K562 (cell line): ENCODE data around the gene NAP1L1. TPM values are rescaled to one million over a fixed set of nuclear protein-coding genes. Genes with fewer than 3 reads are reported as not detected.

Experiments
- ARID4B ChIP-seq: sonication (generic); formaldehyde crosslinking; IDR thresholded peaks from 2 replicates; pipeline ENCODE4 v1.8.0; 2022; ENCODE audit warnings: mild to moderate bottlenecking, missing genetic modification reagents
- ARNT ChIP-seq, 2 experiments: fragments of 450-650 bp; IDR thresholded peaks; 2 replicates each; pipeline ENCODE4 v1.6.1; 2016; ENCODE audit warnings: mild to moderate bottlenecking in 1 of 2
- BACH1 ChIP-seq: fragments of 200-800 bp; sonication (Bioruptor generic); IDR thresholded peaks from 2 replicates; pipeline ENCODE4 v1.6.1; 2016; ENCODE audit warnings: missing genetic modification characterization, missing compliant biosample characterization
- CBFA2T3 ChIP-seq: fragments of 450-650 bp; IDR thresholded peaks from 2 replicates; pipeline ENCODE4 v1.6.1; 2017
- POLR2AphosphoS5 ChIP-seq: IDR thresholded peaks from 2 replicates; pipeline ENCODE4 v1.6.1; 2011; ENCODE audit warnings: mild to moderate bottlenecking, low read depth, low read length, moderate library complexity; ENCODE audit not compliant: control insufficient read depth, insufficient read depth
- POLR2G ChIP-seq: fragments of 200-400 bp; formaldehyde crosslinking; IDR thresholded peaks from 2 replicates; pipeline ENCODE4 v1.6.1; 2017; ENCODE audit warnings: low read depth, mild to moderate bottlenecking, antibody characterized with exemption, low read length, moderate library complexity
- SMC3 ChIP-seq: conservative IDR thresholded peaks from 2 replicates; pipeline ENCODE4 v1.6.1; 2011; ENCODE audit warnings: low read depth, low read length, improper control_type of control experiment; ENCODE audit not compliant: insufficient read depth
- TSHZ1 ChIP-seq: fragments of 250-450 bp; sonication (Bioruptor Pico); IDR thresholded peaks from 2 replicates; pipeline ENCODE4 v1.4.0; 2020; ENCODE audit warnings: mild to moderate bottlenecking, moderate library complexity
- ZNF146 ChIP-seq: IDR thresholded peaks from one replicate; pipeline ENCODE4 v1.6.1; 2018; ENCODE audit warnings: missing compliant biosample characterization; ENCODE audit not compliant: unreplicated experiment
- polyA plus RNA-seq, 8 experiments: library from polyadenylated mRNA; depleted of rRNA in 4 of 8; stranded (reverse) in 5 of 8; unstranded in 3 of 8; fragments of >200 nt; fragmentation: Nextera tagmentation in 2 of 8; fragmentation: Illumina TruSeq in 1 of 8; extraction: Ambion mirVana in 2 of 8; extraction: Trizol in 1 of 8; gene quantifications; 2 replicates each; pipeline versions ENCODE4 v1.2.1 to v1.2.3, GENCODE V29; 2011 to 2014; ENCODE audit warnings: inconsistent platforms in 1 of 8, missing spikeins in 1 of 8
- total RNA-seq, 7 experiments: library from RNA; depleted of rRNA in 6 of 7; stranded (reverse); fragments of >200 nt in 6 of 7; fragmentation: Illumina TruSeq in 2 of 7; extraction: Trizol in 2 of 7; gene quantifications; 2 replicates each; pipeline versions ENCODE4 v1.2.1 to v1.2.3, GENCODE V29; 2011 to 2021; ENCODE audit warnings: low replicate concordance in 1 of 7
- TF ChIP-seq, protein P1 (sequence below), 2 experiments: fragments of 200-800 bp in 1 of 2; sonication (Bioruptor generic) in 1 of 2; sonication (generic) in 1 of 2; formaldehyde crosslinking in 1 of 2; IDR thresholded peaks in 1 of 2; conservative IDR thresholded peaks in 1 of 2; 2 replicates each; pipeline versions ENCODE4 v1.5.0 to v1.6.1; 2016 to 2020; ENCODE audit warnings: missing compliant biosample characterization in 1 of 2, missing genetic modification characterization in 1 of 2, missing genetic modification reagents in 1 of 2
- TF ChIP-seq, protein P2 (sequence below): sonication (generic); IDR thresholded peaks from 2 replicates; pipeline ENCODE4 v1.6.1; 2016
- TF ChIP-seq, protein P3 (sequence below): fragments of 450-650 bp; IDR thresholded peaks from 2 replicates; pipeline ENCODE4 v1.6.1; 2016; ENCODE audit warnings: missing biosample characterization, missing genetic modification characterization
- TF ChIP-seq, protein P4 (sequence below), 2 experiments: fragments of 450-650 bp; IDR thresholded peaks; 2 replicates each; pipeline ENCODE4 v1.6.1; 2016

Gene NAP1L1
- total and polyA plus RNA-seq, 9 of the 15 experiments (the other 6 are each of a cell fraction or from before 2014, with no cell fraction given) = 287 to 747 (median 450) TPM

DNA sequence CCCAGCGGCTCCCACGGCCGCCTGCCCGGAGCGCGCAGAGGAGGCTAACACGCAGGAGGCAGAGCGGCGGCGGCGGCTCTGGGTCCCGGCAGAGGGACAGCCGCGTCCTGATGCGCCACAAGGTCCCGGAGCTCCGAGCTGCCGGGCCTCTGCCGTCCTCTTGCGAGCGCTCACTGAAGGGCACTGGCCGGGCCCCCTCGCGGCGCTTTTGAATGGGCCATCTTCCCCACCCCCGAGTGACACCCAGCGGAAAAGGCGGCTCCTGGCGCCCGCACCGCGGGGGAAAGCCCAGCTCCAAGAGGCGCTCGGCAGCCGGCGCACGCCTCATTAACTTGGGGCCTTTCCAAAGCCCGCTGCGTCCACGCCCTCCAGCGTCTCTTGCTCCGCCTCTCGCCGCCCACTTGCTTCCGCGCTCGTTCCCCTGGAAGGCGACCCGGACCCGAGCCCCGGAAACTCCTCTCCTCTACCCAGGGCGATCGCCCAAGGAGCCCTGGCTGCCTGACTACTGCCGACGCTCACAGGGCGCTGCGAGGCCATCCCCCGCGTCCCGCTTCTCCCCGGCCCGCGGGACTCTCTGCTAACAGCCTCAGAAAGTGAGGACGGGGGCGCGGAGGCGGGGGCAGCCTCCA, 53.0 kb downstream of the NAP1L1 start, which contains the start of gene PHLDA1 (continued):
- TF ChIP-seq, protein P1, sequence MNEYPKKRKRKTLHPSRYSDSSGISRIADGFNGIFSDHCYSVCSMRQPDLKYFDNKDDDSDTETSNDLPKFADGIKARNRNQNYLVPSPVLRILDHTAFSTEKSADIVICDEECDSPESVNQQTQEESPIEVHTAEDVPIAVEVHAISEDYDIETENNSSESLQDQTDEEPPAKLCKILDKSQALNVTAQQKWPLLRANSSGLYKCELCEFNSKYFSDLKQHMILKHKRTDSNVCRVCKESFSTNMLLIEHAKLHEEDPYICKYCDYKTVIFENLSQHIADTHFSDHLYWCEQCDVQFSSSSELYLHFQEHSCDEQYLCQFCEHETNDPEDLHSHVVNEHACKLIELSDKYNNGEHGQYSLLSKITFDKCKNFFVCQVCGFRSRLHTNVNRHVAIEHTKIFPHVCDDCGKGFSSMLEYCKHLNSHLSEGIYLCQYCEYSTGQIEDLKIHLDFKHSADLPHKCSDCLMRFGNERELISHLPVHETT (CRISPR knock-in tag; conservative IDR thresholded peaks at IDR 0.05 in 1 of 2, IDR thresholded peaks at IDR 0.05 in 1 of 2) = no peak
- TF ChIP-seq, protein P2, sequence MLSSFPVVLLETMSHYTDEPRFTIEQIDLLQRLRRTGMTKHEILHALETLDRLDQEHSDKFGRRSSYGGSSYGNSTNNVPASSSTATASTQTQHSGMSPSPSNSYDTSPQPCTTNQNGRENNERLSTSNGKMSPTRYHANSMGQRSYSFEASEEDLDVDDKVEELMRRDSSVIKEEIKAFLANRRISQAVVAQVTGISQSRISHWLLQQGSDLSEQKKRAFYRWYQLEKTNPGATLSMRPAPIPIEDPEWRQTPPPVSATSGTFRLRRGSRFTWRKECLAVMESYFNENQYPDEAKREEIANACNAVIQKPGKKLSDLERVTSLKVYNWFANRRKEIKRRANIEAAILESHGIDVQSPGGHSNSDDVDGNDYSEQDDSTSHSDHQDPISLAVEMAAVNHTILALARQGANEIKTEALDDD = no peak
- peak; percentile 52; the same call in 1 of the 2 replicates for TF ChIP-seq POLR2AphosphoS5
- no peak for TF ChIP-seq ARNT (IDR thresholded peaks at IDR 0.05)
- no peak for TF ChIP-seq CBFA2T3
- TF ChIP-seq POLR2G = peak; percentile 90
- TF ChIP-seq, protein P3, sequence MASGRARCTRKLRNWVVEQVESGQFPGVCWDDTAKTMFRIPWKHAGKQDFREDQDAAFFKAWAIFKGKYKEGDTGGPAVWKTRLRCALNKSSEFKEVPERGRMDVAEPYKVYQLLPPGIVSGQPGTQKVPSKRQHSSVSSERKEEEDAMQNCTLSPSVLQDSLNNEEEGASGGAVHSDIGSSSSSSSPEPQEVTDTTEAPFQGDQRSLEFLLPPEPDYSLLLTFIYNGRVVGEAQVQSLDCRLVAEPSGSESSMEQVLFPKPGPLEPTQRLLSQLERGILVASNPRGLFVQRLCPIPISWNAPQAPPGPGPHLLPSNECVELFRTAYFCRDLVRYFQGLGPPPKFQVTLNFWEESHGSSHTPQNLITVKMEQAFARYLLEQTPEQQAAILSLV (tag) = no peak
- no peak for TF ChIP-seq TSHZ1 (CRISPR knock-in tag)
- TF ChIP-seq ARID4B (CRISPR knock-in tag) = peak; percentile 44
- TF ChIP-seq, protein P4, sequence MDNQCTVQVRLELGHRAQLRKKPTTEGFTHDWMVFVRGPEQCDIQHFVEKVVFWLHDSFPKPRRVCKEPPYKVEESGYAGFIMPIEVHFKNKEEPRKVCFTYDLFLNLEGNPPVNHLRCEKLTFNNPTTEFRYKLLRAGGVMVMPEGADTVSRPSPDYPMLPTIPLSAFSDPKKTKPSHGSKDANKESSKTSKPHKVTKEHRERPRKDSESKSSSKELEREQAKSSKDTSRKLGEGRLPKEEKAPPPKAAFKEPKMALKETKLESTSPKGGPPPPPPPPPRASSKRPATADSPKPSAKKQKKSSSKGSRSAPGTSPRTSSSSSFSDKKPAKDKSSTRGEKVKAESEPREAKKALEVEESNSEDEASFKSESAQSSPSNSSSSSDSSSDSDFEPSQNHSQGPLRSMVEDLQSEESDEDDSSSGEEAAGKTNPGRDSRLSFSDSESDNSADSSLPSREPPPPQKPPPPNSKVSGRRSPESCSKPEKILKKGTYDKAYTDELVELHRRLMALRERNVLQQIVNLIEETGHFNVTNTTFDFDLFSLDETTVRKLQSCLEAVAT (IDR thresholded peaks at IDR 0.05) = 0 out of 4 replicates have a peak, but pooled peaks of 1 of the 2 experiments have one; percentile 9
- no peak for TF ChIP-seq ZNF146 (CRISPR knock-in tag)
- peak; percentile 52 for TF ChIP-seq SMC3
- no peak for TF ChIP-seq BACH1 (tag)
